ENCODE results near the gene CALN1.
"Not testable (repeated sequence)": the region's sequence is repeated elsewhere in the genome, so short reads cannot be mapped to it uniquely, and the experiment has no call there.

CALN1 gene

DNA sequence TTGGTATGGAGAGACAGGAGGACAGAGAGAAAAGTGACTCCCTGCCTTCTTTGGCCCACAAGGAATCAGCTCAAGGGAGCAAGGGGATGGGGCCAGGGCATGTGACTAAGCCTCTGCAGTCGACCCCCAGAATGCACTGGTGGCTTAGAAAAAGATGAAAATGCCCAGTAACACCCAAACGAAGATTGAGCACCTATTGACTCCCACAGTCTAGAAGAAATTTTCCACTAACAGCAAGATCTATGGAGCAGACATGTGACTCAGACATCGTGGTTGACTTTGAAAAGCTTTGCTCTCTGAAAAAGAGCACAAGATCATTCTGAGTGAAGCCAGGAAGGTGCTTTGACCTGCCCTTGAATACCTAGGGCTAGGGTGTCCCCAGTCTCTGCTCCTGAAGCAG is 586.0 kb downstream of the CALN1 start:
- no peak for TF ChIP-seq CTCF (IDR thresholded peaks at IDR 0.05; ENCODE audit: low read length, missing control alignments)
- H3K4me3 ChIP-seq (replicated peaks; ENCODE audit: low read depth, low read length) = no peak overlapping the region
- DNase-seq (ENCODE audit: low read depth) = no peak

DNA sequence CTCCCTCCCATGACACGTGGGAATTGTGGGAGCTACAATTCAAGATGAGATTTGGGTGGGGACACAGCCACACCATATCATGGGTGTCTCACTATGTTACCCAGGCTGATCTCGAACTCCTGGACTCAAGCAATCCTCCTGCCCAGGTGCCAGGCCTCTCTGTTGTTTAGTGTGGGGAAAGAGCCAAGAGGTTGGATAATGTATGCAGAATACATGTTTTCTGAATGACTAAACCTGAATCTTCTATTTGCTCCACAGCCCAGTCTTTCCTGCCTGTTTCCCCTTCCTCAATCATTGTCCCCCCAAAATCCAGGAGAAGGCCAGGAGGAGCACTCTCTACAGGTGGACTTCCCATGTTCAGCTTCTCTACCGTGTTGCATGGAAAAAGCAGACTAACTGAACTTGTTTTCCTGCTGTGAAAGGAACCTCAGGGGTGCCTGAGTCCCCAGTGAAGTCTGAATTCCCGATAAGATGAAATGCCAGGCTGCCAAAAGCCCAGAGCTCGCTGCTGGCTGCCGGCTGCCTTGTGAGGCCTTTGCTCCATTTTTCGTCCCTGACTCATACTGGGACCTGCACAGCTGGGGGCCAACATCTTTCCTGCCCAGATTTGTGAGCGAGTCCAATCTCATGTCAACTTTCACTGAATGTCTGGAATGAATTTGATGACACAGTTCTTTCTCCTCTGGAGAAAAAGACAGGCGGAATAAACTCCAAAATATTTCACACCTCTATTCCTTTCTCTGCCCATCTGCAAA is 588.0 kb downstream of the CALN1 start:
- TF ChIP-seq CTCF (IDR thresholded peaks at IDR 0.05; ENCODE audit: low read length, missing control alignments) = no peak
- no peak overlapping the region for H3K4me3 ChIP-seq (replicated peaks; ENCODE audit: low read depth, low read length)
- no peak for DNase-seq (ENCODE audit: low read depth)

- H3K4me3 ChIP-seq (replicated peaks; ENCODE audit: low read depth, low read length); DNase-seq (ENCODE audit: low read depth): not testable (repeated sequence)
Observed at GRCh38 chr7:71822406-71822805, 589.7 kb downstream of the CALN1 start.

DNA sequence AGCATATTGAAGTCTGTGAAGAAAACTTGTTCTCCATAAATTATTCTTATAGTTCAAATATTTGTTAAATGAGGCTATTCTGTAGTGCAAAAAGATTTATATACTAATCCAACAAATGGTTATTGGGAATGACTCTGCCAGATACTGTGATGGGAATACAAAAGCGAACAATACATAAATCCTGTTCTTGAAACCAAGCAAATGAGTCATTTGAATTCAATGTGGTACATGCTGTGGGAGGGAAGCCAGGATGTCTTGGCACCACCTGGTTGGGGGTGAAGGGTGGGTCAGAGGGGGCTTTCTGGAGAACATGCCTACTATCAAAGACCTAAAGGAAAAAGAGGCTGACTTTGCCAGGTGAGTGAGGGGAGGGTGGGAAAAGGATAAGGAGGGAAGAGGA is 594.2 kb downstream of the CALN1 start:
- DNase-seq (ENCODE audit: low read depth) = no peak
- no peak overlapping the region for H3K4me3 ChIP-seq (replicated peaks; ENCODE audit: low read depth, low read length)
- TF ChIP-seq CTCF (IDR thresholded peaks at IDR 0.05; ENCODE audit: low read length, missing control alignments) = no peak

- no peak for DNase-seq (ENCODE audit: low read depth)
- no peak for TF ChIP-seq CTCF (IDR thresholded peaks at IDR 0.05; ENCODE audit: low read length, missing control alignments)
- no peak overlapping the region for H3K4me3 ChIP-seq (replicated peaks; ENCODE audit: low read depth, low read length)
Observed at GRCh38 chr7:71808115-71808514, 604.0 kb downstream of the CALN1 start.

GRCh38 chr7:71804256-71804655 is 607.9 kb downstream of the CALN1 start:
- no peak for TF ChIP-seq CTCF (IDR thresholded peaks at IDR 0.05; ENCODE audit: low read length, missing control alignments)
- H3K4me3 ChIP-seq (replicated peaks; ENCODE audit: low read depth, low read length) = no peak overlapping the region
- DNase-seq (ENCODE audit: low read depth) = no peak

GRCh38 chr7:71801976-71802375 is 610.2 kb downstream of the CALN1 start:
- no peak for TF ChIP-seq CTCF (IDR thresholded peaks at IDR 0.05; ENCODE audit: low read length, missing control alignments)
- H3K4me3 ChIP-seq (replicated peaks; ENCODE audit: low read depth, low read length) = no peak overlapping the region
- no peak for DNase-seq (ENCODE audit: low read depth)
